C4-2B (cell line): Measurements from ENCODE around the gene COL4A4.

ENCODE experiments used
- ZFX ChIP-seq: fragments of 450-650 bp; IDR thresholded peaks from 2 replicates; pipeline ENCODE4 v1.6.1; 2017
- TF ChIP-seq, protein P1 (sequence below): fragments of 450-650 bp; conservative IDR thresholded peaks from 2 replicates; pipeline ENCODE4 v1.5.1; 2017; ENCODE audit warnings: mild to moderate bottlenecking

DNA sequence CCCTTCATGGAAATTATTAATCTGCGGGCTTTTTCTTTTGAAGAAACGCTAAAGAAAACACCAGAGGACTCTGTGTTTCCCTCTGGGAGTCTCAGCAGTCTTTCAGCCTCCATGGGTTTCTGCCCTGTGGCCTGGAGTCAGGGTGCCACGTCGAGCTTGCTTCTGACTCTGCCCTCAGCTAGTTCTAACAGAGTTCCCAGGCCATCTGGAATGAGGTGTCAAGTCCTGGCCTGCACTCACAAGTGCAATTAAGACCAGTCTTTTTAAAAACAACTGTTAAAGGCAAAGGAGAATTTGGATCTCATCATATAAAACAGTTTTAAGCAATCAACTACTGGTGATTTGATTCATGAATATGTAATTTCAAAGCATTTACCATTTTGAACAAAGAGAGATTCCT is 170.8 kb downstream of the COL4A4 start:
- TF ChIP-seq, protein P1, sequence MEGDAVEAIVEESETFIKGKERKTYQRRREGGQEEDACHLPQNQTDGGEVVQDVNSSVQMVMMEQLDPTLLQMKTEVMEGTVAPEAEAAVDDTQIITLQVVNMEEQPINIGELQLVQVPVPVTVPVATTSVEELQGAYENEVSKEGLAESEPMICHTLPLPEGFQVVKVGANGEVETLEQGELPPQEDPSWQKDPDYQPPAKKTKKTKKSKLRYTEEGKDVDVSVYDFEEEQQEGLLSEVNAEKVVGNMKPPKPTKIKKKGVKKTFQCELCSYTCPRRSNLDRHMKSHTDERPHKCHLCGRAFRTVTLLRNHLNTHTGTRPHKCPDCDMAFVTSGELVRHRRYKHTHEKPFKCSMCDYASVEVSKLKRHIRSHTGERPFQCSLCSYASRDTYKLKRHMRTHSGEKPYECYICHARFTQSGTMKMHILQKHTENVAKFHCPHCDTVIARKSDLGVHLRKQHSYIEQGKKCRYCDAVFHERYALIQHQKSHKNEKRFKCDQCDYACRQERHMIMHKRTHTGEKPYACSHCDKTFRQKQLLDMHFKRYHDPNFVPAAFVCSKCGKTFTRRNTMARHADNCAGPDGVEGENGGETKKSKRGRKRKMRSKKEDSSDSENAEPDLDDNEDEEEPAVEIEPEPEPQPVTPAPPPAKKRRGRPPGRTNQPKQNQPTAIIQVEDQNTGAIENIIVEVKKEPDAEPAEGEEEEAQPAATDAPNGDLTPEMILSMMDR: no peak
- TF ChIP-seq ZFX: no peak
